Keratinocyte (primary cell): ENCODE data around the gene APP. TPM values are rescaled to one million over a fixed set of nuclear protein-coding genes. Genes with fewer than 3 reads are reported as not detected.

Source experiments
- DNase-seq: peaks from one replicate; pipeline ENCODE4 v3.0.0-alpha.2; 2011; ENCODE audit warnings: low read depth, missing footprints, low spot score
- FAIRE-seq: peaks from 2 replicates; lab custom pipeline; 2011; peaks lifted over from hg19 to GRCh38; lab: Jason Lieb, UNC
- H2AFZ ChIP-seq: 2 replicates; pipeline ENCODE4 v1.6.0; 2012; ENCODE audit warnings: low read length, control low read depth, inconsistent platforms; ENCODE audit not compliant: control insufficient read depth
- H3K27ac ChIP-seq: 2 replicates; pipeline ENCODE4 v1.5.1; 2011; ENCODE audit warnings: low read length; ENCODE audit not compliant: control insufficient read depth, insufficient read depth
- H3K27me3 ChIP-seq: 3 replicates; pipeline ENCODE4 v1.6.0; 2011; ENCODE audit warnings: low read length; ENCODE audit not compliant: control insufficient read depth, insufficient read depth; ENCODE audit errors: extremely low read depth
- H3K36me3 ChIP-seq, 2 experiments: 2 replicates in 1 of 2; 3 replicates in 1 of 2; pipeline ENCODE4 v1.5.1; 2011; ENCODE audit warnings: low read length in 2 of 2, mild to moderate bottlenecking in 1 of 2; ENCODE audit not compliant: control insufficient read depth in 2 of 2, insufficient read depth in 2 of 2; ENCODE audit errors: extremely low read depth in 1 of 2
- H3K4me1 ChIP-seq: 3 replicates; pipeline ENCODE4 v1.5.1; 2011; ENCODE audit warnings: low read length; ENCODE audit not compliant: control insufficient read depth, insufficient read depth; ENCODE audit errors: extremely low read depth
- H3K4me2 ChIP-seq: 3 replicates; pipeline ENCODE4 v1.6.0; 2011; ENCODE audit warnings: low read depth, low read length; ENCODE audit not compliant: control insufficient read depth, insufficient read depth; ENCODE audit errors: extremely low read depth
- H3K4me3 ChIP-seq, 3 experiments: fragments of 200-600 bp in 1 of 3; sonication (generic) in 1 of 3; 2 replicates in 2 of 3; 3 replicates in 1 of 3; pipeline ENCODE4 v1.5.1; 2011 to 2016; ENCODE audit warnings: low read length in 3 of 3, mild to moderate bottlenecking in 3 of 3, control low read depth in 2 of 3, inconsistent platforms in 1 of 3, low read depth in 1 of 3, mixed read lengths in 1 of 3, mixed run types in 1 of 3, moderate library complexity in 1 of 3; ENCODE audit not compliant: control insufficient read depth in 2 of 3, insufficient read depth in 2 of 3; ENCODE audit errors: extremely low read depth in 1 of 3
- H3K79me2 ChIP-seq: 2 replicates; pipeline ENCODE4 v1.6.0; 2012; ENCODE audit warnings: low read length; ENCODE audit not compliant: control insufficient read depth, insufficient read depth
- H3K9ac ChIP-seq: 3 replicates; pipeline ENCODE4 v1.6.0; 2011; ENCODE audit warnings: low read length; ENCODE audit not compliant: control insufficient read depth, insufficient read depth; ENCODE audit errors: extremely low read depth
- H3K9me1 ChIP-seq: 3 replicates; pipeline ENCODE4 v1.6.0; 2011; ENCODE audit warnings: low read length; ENCODE audit not compliant: control insufficient read depth, insufficient read depth; ENCODE audit errors: extremely low read depth
- H3K9me3 ChIP-seq: 2 replicates; pipeline ENCODE4 v1.5.1; 2012; ENCODE audit warnings: low read depth, low read length; ENCODE audit not compliant: control insufficient read depth
- H4K20me1 ChIP-seq: 3 replicates; pipeline ENCODE4 v1.6.0; 2011; ENCODE audit warnings: low read length; ENCODE audit not compliant: control insufficient read depth, insufficient read depth; ENCODE audit errors: extremely low read depth
- EZH2 ChIP-seq: IDR thresholded peaks from one replicate; pipeline ENCODE4 v1.6.1; 2012; ENCODE audit warnings: inconsistent platforms, mild to moderate bottlenecking, low read length, moderate library complexity
- dilution Hi-C: fragments of 300-500 bp; cut with MboI; formaldehyde crosslinking; loops from one replicate; pipeline ENCODE4 v1.7.0; 2020; ENCODE audit warnings: low sequenced_read_pairs; ENCODE audit not compliant: extremely low pct_ligation_motif_present
- polyA plus RNA-seq, 5 experiments: library from polyadenylated mRNA; depleted of rRNA in 3 of 5; stranded (reverse) in 3 of 5; stranded (forward) in 1 of 5; unstranded in 1 of 5; fragments of >200 nt; gene quantifications; 1 replicate in 1 of 5; 2 replicates in 3 of 5; 3 replicates in 1 of 5; pipeline versions ENCODE4 v1.2.1 to v1.2.3, GENCODE V29; 2011 to 2012; ENCODE audit warnings: missing spikeins in 2 of 5, low read depth in 1 of 5, low replicate concordance in 1 of 5
- TF ChIP-seq, protein P1 (sequence below), 3 experiments: IDR thresholded peaks in 1 of 3; conservative IDR thresholded peaks in 1 of 3; optimal IDR thresholded peaks in 1 of 3; 2 replicates in 2 of 3; 3 replicates in 1 of 3; pipeline versions ENCODE3 to v1.5.1; 2011; ENCODE audit warnings: low read length in 3 of 3, mild to moderate bottlenecking in 3 of 3, moderate library complexity in 2 of 3, control low read depth in 1 of 3, inconsistent platforms in 1 of 3; ENCODE audit not compliant: insufficient read depth in 2 of 3; ENCODE audit errors: extremely low read depth in 1 of 3

APP gene
- polyA plus RNA-seq, 1 donor (not counting 4 experiments of a cell fraction or from before 2014, with no cell fraction given), result 1,015 TPM

GRCh38 chr21:25929856-25930520 is 240.6 kb downstream of the APP start:
- dilution Hi-C loops, result no loop called here
- TF ChIP-seq, protein P1, sequence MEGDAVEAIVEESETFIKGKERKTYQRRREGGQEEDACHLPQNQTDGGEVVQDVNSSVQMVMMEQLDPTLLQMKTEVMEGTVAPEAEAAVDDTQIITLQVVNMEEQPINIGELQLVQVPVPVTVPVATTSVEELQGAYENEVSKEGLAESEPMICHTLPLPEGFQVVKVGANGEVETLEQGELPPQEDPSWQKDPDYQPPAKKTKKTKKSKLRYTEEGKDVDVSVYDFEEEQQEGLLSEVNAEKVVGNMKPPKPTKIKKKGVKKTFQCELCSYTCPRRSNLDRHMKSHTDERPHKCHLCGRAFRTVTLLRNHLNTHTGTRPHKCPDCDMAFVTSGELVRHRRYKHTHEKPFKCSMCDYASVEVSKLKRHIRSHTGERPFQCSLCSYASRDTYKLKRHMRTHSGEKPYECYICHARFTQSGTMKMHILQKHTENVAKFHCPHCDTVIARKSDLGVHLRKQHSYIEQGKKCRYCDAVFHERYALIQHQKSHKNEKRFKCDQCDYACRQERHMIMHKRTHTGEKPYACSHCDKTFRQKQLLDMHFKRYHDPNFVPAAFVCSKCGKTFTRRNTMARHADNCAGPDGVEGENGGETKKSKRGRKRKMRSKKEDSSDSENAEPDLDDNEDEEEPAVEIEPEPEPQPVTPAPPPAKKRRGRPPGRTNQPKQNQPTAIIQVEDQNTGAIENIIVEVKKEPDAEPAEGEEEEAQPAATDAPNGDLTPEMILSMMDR (optimal IDR thresholded peaks at IDR 0.05 in 1 of 3, IDR thresholded peaks at IDR 0.05 in 1 of 3, conservative IDR thresholded peaks at IDR 0.05 in 1 of 3; ENCODE audit: extremely low read depth in 1 of 3, insufficient read depth in 2 of 3, low read length in 3 of 3), result peak; percentile 32 to 64 (median 57)
- no peak for TF ChIP-seq EZH2
- H3K79me2 ChIP-seq, result peaks cover 27% of the 10 kb centered on the region
- H3K9ac ChIP-seq, result no peak overlapping the region
- no peaks in the 10 kb centered on the region for H3K27me3 ChIP-seq
- H3K27ac ChIP-seq, result peak overlapping the region; percentile 19
- no peak overlapping the region for H3K4me2 ChIP-seq
- no peaks in the 10 kb centered on the region for H4K20me1 ChIP-seq
- no peak overlapping the region for H2AFZ ChIP-seq
- H3K9me1 ChIP-seq, result no peaks in the 10 kb centered on the region
- DNase-seq (peak; percentile 30), FAIRE-seq (peak; percentile 32)
- H3K36me3 ChIP-seq, result peaks cover 12 to 20% of the 10 kb centered on the region in 2 experiments
- H3K9me3 ChIP-seq, result no peaks in the 10 kb centered on the region
- peaks cover 17% of the 10 kb centered on the region for H3K4me1 ChIP-seq
- no peak overlapping the region for H3K4me3 ChIP-seq

- DNase-seq, result no peak
- no peak for FAIRE-seq
- TF ChIP-seq, protein P1 (optimal IDR thresholded peaks at IDR 0.05 in 1 of 3, IDR thresholded peaks at IDR 0.05 in 1 of 3, conservative IDR thresholded peaks at IDR 0.05 in 1 of 3; ENCODE audit: extremely low read depth in 1 of 3, insufficient read depth in 2 of 3, low read length in 3 of 3), result no peak
- TF ChIP-seq EZH2, result no peak
- H3K9me1 ChIP-seq, result no peaks in the 10 kb centered on the region
- H3K9me3 ChIP-seq, result no peaks in the 10 kb centered on the region
- no peak overlapping the region for H3K4me2 ChIP-seq
- H3K4me3 ChIP-seq, result no peak overlapping the region
- peaks cover 23% of the 10 kb centered on the region for H3K79me2 ChIP-seq
- dilution Hi-C loops, result no loop called here
- peaks cover 9 to 20% of the 10 kb centered on the region in 2 experiments for H3K36me3 ChIP-seq
- H2AFZ ChIP-seq, result no peak overlapping the region
- H4K20me1 ChIP-seq, result no peaks in the 10 kb centered on the region
- H3K9ac ChIP-seq, result no peak overlapping the region
- H3K27me3 ChIP-seq, result no peaks in the 10 kb centered on the region
- peaks cover 12% of the 10 kb centered on the region for H3K4me1 ChIP-seq
- H3K27ac ChIP-seq, result no peak overlapping the region
Measured at GRCh38 chr21:25927195-25927880, 243.2 kb downstream of the APP start.
